Adrenal gland (tissue), 5 donors: ENCODE results near the gene EFEMP1.

Experiments used
- CTCF ChIP-seq, 6 experiments: fragments of 450-650 bp in 4 of 6; fragments of 200-600 bp in 2 of 6; sonication (generic) in 1 of 6; IDR thresholded peaks; 1 replicate in 5 of 6; 2 replicates in 1 of 6; pipeline versions ENCODE4 v1.5.1 to v1.8.0; 2016 to 2021; ENCODE audit warnings: antibody characterized with exemption in 6 of 6, mild to moderate bottlenecking in 2 of 6, moderate library complexity in 1 of 6
- POLR2A ChIP-seq, 2 donors: fragments of 450-650 bp; IDR thresholded peaks; one replicate each; pipeline ENCODE4 v1.6.1; 2017; ENCODE audit warnings: antibody characterized with exemption in 2 of 2, mild to moderate bottlenecking in 2 of 2, moderate library complexity in 1 of 2
- donor health status: DM: no; HTN: no; CAD: no.

GRCh38 chr2:55966401-55967118 is 43.0 kb upstream of the EFEMP1 start:
- no peak for TF ChIP-seq CTCF (IDR thresholded peaks at IDR 0.05)
- no peak for TF ChIP-seq POLR2A (IDR thresholded peaks at IDR 0.05)
